Esophagus mucosa (tissue), 1 donor: Measurements from ENCODE around the gene ALG1L2. TPM values are rescaled to one million over a fixed set of nuclear protein-coding genes. Genes with fewer than 3 reads are reported as not detected.
"Not testable (repeated sequence)": the region's sequence is repeated elsewhere in the genome, so short reads cannot be mapped to it uniquely, and the experiment has no call there.

Experiments
- ATAC-seq: fragments of 200-7000 bp; cut with Tn5 transposase; one replicate; pipeline ENCODE4 v1.9.1; 2020
- total RNA-seq: library from RNA; stranded (reverse); gene quantifications from one replicate; pipeline ENCODE4 v1.2.4, GENCODE V29; 2023
- donor health status: DM: yes; HTN: yes; CAD: no.

ALG1L2 gene
- total RNA-seq = not detected

- ATAC-seq = no peak
Observed at GRCh38 chr3:130081351-130081881, at the start of gene ALG1L2. TSS of gene ALG1L2 (plus strand) at chr3:130081831. CDS start at chr3:130082017, 186 bp downstream.

- ATAC-seq = not testable (repeated sequence)
Observed at GRCh38 chr3:130037126-130037815, 44.4 kb upstream of the ALG1L2 start.

GRCh38 chr3:130042736-130043135, 38.9 kb upstream of the ALG1L2 start:
- ATAC-seq = not testable (repeated sequence)

GRCh38 chr3:130043658-130044057, 38.0 kb upstream of the ALG1L2 start:
- ATAC-seq = not testable (repeated sequence)

- no peak for ATAC-seq
Observed at GRCh38 chr3:130044370-130044769, 37.3 kb upstream of the ALG1L2 start.

GRCh38 chr3:130048726-130049125, 32.9 kb upstream of the ALG1L2 start:
- no peak for ATAC-seq

- not testable (repeated sequence) for ATAC-seq
Observed at GRCh38 chr3:130052366-130052765, 29.3 kb upstream of the ALG1L2 start.

GRCh38 chr3:130052965-130053364, 28.7 kb upstream of the ALG1L2 start:
- ATAC-seq = not testable (repeated sequence)

GRCh38 chr3:130057536-130058266, 23.9 kb upstream of the ALG1L2 start:
- ATAC-seq = not testable (repeated sequence)

GRCh38 chr3:130058267-130058657, 23.4 kb upstream of the ALG1L2 start:
- ATAC-seq = not testable (repeated sequence)

- not testable (repeated sequence) for ATAC-seq
Observed at GRCh38 chr3:130058716-130059115, 22.9 kb upstream of the ALG1L2 start.

GRCh38 chr3:130059162-130059561, 22.5 kb upstream of the ALG1L2 start:
- ATAC-seq = not testable (repeated sequence)

GRCh38 chr3:130073582-130073981, 8.0 kb upstream of the ALG1L2 start:
- no peak for ATAC-seq

- ATAC-seq = no peak
Observed at GRCh38 chr3:130077636-130078035, 4.0 kb upstream of the ALG1L2 start.

- ATAC-seq = not testable (repeated sequence)
Observed at GRCh38 chr3:130083363-130084090, 1.9 kb downstream of the ALG1L2 start.

- ATAC-seq = no peak
Observed at GRCh38 chr3:130084436-130084980, 2.9 kb downstream of the ALG1L2 start.

GRCh38 chr3:130085881-130086280, 4.2 kb downstream of the ALG1L2 start:
- ATAC-seq = no peak

- ATAC-seq = not testable (repeated sequence)
Observed at GRCh38 chr3:130086628-130087027, 5.0 kb downstream of the ALG1L2 start.

GRCh38 chr3:130088061-130088460, 6.4 kb downstream of the ALG1L2 start:
- ATAC-seq = peak; percentile 39

GRCh38 chr3:130090681-130091080, 9.1 kb downstream of the ALG1L2 start:
- not testable (repeated sequence) for ATAC-seq

GRCh38 chr3:130091958-130092357, 10.3 kb downstream of the ALG1L2 start:
- no peak for ATAC-seq

- peak; percentile 23 for ATAC-seq
Observed at GRCh38 chr3:130093741-130094391, 12.2 kb downstream of the ALG1L2 start.
